T-helper 1 cell (primary cell): Measurements from ENCODE around the gene UQCRC2.
"Not testable (repeated sequence)": the region's sequence is repeated elsewhere in the genome, so short reads cannot be mapped to it uniquely, and the experiment has no call there.

Experiments used
- DNase-seq, 5 donors: peaks; one replicate each; pipeline ENCODE4 v3.0.0-alpha.2; 2012 to 2020

Gene UQCRC2

GRCh38 chr16:22013486-22013885 is 60.3 kb downstream of the UQCRC2 start:
- no peak for DNase-seq

- no peak for DNase-seq
These were observed 61.2 kb downstream of the UQCRC2 start for GRCh38 chr16:22014271-22014873.

GRCh38 chr16:22016927-22017326 is 63.8 kb downstream of the UQCRC2 start:
- DNase-seq = no peak

GRCh38 chr16:22018559-22018958 is 65.4 kb downstream of the UQCRC2 start:
- no peak for DNase-seq

- no peak for DNase-seq
These were observed 69.0 kb downstream of the UQCRC2 start for GRCh38 chr16:22022151-22022550.

- no peak for DNase-seq
These were observed 70.3 kb downstream of the UQCRC2 start for GRCh38 chr16:22023505-22023904.

GRCh38 chr16:22024785-22025184 is 71.6 kb downstream of the UQCRC2 start:
- DNase-seq = not testable (repeated sequence)

- DNase-seq = no peak
These were observed 74.5 kb downstream of the UQCRC2 start for GRCh38 chr16:22027633-22028032.

GRCh38 chr16:22029632-22030031 is 76.5 kb downstream of the UQCRC2 start:
- DNase-seq = no peak

- DNase-seq = no peak
These were observed 77.1 kb downstream of the UQCRC2 start for GRCh38 chr16:22030087-22030812.

- no peak for DNase-seq
These were observed 78.4 kb downstream of the UQCRC2 start for GRCh38 chr16:22031483-22032083.
